Measurements from ENCODE around the gene CALR.

GRCh38 chr19:12952488-12953137 lies 14.2 kb downstream of the CALR start:
- TF ChIP-seq CTCF (conservative IDR thresholded peaks at IDR 0.05) = no peak
- no peak for TF ChIP-seq EZH2 (IDR thresholded peaks at IDR 0.05; ENCODE audit: low read depth)

Data from PC-9 (cell line).